ENCODE results near the gene THADA. TPM values are rescaled to one million over a fixed set of nuclear protein-coding genes. Genes with fewer than 3 reads are reported as not detected.

THADA gene
- total RNA-seq, 3 donors from 2014 or later (not counting 1 experiment from before 2014, with no cell fraction given): 34.1 to 35.7 (median 35.3) TPM

DNA sequence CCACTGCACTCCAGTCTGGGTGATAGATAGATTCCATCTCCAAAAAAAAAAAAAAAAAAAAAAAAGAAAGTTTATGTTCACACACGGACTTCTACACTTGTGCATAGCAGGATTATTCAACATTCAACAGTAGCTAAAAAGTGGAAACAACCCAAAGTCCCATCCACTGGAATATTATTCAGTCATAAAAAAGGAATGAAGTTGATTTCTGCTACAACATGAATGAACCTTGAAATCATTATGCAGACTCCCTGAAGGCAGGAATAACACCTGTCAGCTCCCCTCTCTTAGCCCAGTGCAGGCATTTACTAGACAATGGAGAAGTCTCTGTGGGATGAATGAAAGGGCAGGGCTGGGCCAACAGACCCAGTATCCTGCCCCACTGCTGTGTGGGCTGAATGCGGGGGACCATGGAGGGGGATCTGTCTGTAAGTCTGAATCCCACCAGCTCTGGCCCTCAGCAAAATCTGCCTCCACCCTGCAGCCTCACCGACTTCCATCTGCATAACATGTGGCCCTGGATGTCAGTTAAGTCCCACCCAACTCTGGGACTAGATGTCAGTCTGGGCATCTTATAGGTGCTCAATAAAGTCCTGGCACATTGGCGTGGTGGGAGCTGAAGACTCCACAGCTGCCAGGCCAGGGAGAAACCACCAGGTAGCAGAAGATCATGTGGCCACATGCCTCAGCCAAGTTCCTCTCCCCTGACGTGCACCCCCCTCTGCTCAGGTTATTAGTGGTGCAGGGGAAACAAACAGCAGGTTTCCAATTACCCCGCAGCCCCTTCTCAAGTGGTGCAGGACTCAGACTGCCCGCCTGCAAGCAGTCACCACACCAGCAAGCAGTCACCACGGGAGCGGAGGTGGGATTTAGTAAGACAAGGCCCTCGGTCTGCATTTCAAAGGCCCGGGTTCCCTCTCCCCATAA lies 378.3 kb downstream of the THADA start:
- Mint-ChIP-seq H3K4me3 (peak overlapping the region; percentile 40), H3K9me3 (no peaks in the 10 kb centered on the region), H3K27me3 (ENCODE audit: low read depth in 2 of 2) (peaks cover 0 to 4% of the 10 kb centered on the region in 2 donors), H3K27ac (peak overlapping the region; percentile 90 to 99), H3K36me3 (peaks cover 4% of the 10 kb centered on the region), H3K4me1 (peaks cover 58 to 67% of the 10 kb centered on the region in 2 donors)
- DNase-seq: peak in 1 of 2 donors; percentile 48
- Histone ChIP-seq H3K27ac (ENCODE audit: low read length) (peak overlapping the region; percentile 96), H3K4me1 (ENCODE audit: control insufficient read depth, insufficient read depth, low read length) (peaks cover 75% of the 10 kb centered on the region), H3K27me3 (ENCODE audit: control insufficient read depth, insufficient read depth, low read length) (no peaks in the 10 kb centered on the region), H3K4me3 (ENCODE audit: low read length) (no peak overlapping the region), H3K36me3 (ENCODE audit: control insufficient read depth, insufficient read depth, low read length) (peaks cover 11% of the 10 kb centered on the region), H3K9me3 (ENCODE audit: control insufficient read depth, insufficient read depth, low read length) (no peaks in the 10 kb centered on the region)
- no peak for ATAC-seq
- 29% methylated on average over 10 of the region's 11 CpGs for WGBS (ENCODE audit: insufficient coverage)
- intact Hi-C loops (cut with micrococcal nuclease): loop anchor here (1.0 kb wide), 3 partner anchors 7 to 43 kb away; no protein-coding TSS in a partner anchor
- TF ChIP-seq, protein P1, sequence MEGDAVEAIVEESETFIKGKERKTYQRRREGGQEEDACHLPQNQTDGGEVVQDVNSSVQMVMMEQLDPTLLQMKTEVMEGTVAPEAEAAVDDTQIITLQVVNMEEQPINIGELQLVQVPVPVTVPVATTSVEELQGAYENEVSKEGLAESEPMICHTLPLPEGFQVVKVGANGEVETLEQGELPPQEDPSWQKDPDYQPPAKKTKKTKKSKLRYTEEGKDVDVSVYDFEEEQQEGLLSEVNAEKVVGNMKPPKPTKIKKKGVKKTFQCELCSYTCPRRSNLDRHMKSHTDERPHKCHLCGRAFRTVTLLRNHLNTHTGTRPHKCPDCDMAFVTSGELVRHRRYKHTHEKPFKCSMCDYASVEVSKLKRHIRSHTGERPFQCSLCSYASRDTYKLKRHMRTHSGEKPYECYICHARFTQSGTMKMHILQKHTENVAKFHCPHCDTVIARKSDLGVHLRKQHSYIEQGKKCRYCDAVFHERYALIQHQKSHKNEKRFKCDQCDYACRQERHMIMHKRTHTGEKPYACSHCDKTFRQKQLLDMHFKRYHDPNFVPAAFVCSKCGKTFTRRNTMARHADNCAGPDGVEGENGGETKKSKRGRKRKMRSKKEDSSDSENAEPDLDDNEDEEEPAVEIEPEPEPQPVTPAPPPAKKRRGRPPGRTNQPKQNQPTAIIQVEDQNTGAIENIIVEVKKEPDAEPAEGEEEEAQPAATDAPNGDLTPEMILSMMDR (IDR thresholded peaks at IDR 0.05): no peak

DNA sequence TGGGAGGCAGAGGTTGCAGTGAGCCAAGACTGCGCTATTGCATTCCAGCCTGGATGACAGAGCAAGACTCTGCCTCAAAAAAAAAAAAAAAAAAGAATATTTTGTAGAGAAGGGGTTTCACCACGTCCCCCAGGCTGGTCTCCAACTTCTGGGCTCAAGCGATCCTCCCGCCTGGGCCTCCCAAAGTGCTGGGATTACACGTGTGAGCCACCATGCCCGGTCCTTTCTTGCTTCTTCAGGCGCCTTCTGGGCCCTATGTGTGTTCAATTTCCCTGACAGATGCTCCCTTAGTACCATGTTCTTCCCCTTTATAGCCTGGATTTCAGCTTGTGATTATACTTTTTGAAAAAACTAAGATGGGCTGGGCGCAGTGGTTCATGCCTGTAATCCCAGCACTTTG lies 379.2 kb downstream of the THADA start:
- Histone ChIP-seq H3K36me3 (ENCODE audit: control insufficient read depth, insufficient read depth, low read length) (peaks cover 2% of the 10 kb centered on the region), H3K4me1 (ENCODE audit: control insufficient read depth, insufficient read depth, low read length) (peaks cover 77% of the 10 kb centered on the region), H3K9me3 (ENCODE audit: control insufficient read depth, insufficient read depth, low read length) (no peaks in the 10 kb centered on the region), H3K27me3 (ENCODE audit: control insufficient read depth, insufficient read depth, low read length) (no peaks in the 10 kb centered on the region), H3K4me3 (ENCODE audit: low read length) (no peak overlapping the region), H3K27ac (ENCODE audit: low read length) (no peak overlapping the region)
- intact Hi-C loops (cut with micrococcal nuclease): no loop called here
- Mint-ChIP-seq H3K4me3 (no peak overlapping the region), H3K27ac (no peak overlapping the region), H3K9me3 (no peaks in the 10 kb centered on the region), H3K36me3 (no peaks in the 10 kb centered on the region), H3K4me1 (peaks cover 54 to 64% of the 10 kb centered on the region in 2 donors), H3K27me3 (ENCODE audit: low read depth in 2 of 2) (peaks cover 0 to 4% of the 10 kb centered on the region in 2 donors)
- TF ChIP-seq, protein P1 (IDR thresholded peaks at IDR 0.05): no peak
- DNase-seq: no peak
- ATAC-seq: no peak
- WGBS (ENCODE audit: insufficient coverage): 96% methylated on average over 8 of the region's 8 CpGs

DNA sequence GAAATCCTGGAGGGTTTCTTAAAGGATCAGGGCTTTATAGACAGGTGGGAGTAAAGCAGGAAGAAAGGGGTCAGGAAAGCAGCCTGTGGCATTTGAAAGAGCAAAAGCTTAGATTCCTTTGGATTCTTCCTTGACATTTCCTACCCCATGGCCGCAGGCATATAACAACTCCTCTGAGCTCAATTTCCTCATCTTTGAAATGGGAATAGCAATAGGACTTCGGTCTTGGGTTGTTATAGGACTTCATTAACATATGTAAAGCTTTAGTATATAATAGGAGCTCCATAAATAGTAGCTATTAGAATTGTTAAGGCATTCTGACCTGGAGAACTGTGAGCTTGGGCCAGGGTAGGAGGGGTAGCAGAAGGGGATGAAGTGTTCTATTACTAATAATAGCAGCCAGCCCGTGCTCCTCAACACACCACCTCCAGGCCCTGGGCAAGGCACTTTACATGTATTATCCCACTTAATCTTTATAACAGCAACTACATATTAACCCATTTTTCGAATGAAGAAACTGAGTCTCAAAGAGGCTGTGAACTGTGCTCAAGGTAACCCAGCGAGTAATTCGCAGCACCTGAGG lies 380.1 kb downstream of the THADA start:
- Histone ChIP-seq H3K36me3 (ENCODE audit: control insufficient read depth, insufficient read depth, low read length) (no peaks in the 10 kb centered on the region), H3K9me3 (ENCODE audit: control insufficient read depth, insufficient read depth, low read length) (no peaks in the 10 kb centered on the region), H3K27me3 (ENCODE audit: control insufficient read depth, insufficient read depth, low read length) (no peaks in the 10 kb centered on the region), H3K4me3 (ENCODE audit: low read length) (no peak overlapping the region), H3K27ac (ENCODE audit: low read length) (no peak overlapping the region), H3K4me1 (ENCODE audit: control insufficient read depth, insufficient read depth, low read length) (peaks cover 80% of the 10 kb centered on the region)
- intact Hi-C loops (cut with micrococcal nuclease): no loop called here
- peaks cover 0 to 4% of the 10 kb centered on the region in 2 donors for H3K27me3 Mint-ChIP-seq (ENCODE audit: low read depth in 2 of 2)
- TF ChIP-seq, protein P1 (IDR thresholded peaks at IDR 0.05): no peak
- no peaks in the 10 kb centered on the region for H3K36me3 Mint-ChIP-seq
- ATAC-seq: no peak
- 88% methylated on average over 4 of the region's 6 CpGs for WGBS (ENCODE audit: insufficient coverage)
- H3K4me1 Mint-ChIP-seq: peaks cover 49 to 60% of the 10 kb centered on the region in 2 donors
- DNase-seq: no peak
- H3K9me3 Mint-ChIP-seq: no peaks in the 10 kb centered on the region
- peak overlapping the region in 1 of 2 donors; percentile 46 for H3K27ac Mint-ChIP-seq
- no peak overlapping the region for H3K4me3 Mint-ChIP-seq

Measured in natural killer cell (primary cell).